ENCODE results near the gene BRINP1.

BRINP1 gene

GRCh38 chr9:119273325-119273904 lies 95.8 kb downstream of the BRINP1 start:
- Histone ChIP-seq H3K9me3 (ENCODE audit: low read length) (no peaks in the 10 kb centered on the region), H3K4me3 (ENCODE audit: low read depth in 1 of 2, low read length in 2 of 2) (no peak overlapping the region), H3K9ac (ENCODE audit: low read length) (no peak overlapping the region), H3K27me3 (ENCODE audit: control insufficient read depth in 1 of 2, insufficient read depth in 2 of 2, low read length in 2 of 2) (no peaks in the 10 kb centered on the region), H3K4me1 (ENCODE audit: insufficient read depth, low read length) (no peaks in the 10 kb centered on the region), H3K36me3 (ENCODE audit: insufficient read depth, low read length) (no peaks in the 10 kb centered on the region), H3K27ac (ENCODE audit: low read depth, low read length) (no peak overlapping the region)

- Histone ChIP-seq H3K4me3 (ENCODE audit: low read depth in 1 of 2, low read length in 2 of 2) (no peak overlapping the region), H3K27me3 (ENCODE audit: control insufficient read depth in 1 of 2, insufficient read depth in 2 of 2, low read length in 2 of 2) (no peaks in the 10 kb centered on the region), H3K9ac (ENCODE audit: low read length) (no peak overlapping the region), H3K9me3 (ENCODE audit: low read length) (no peaks in the 10 kb centered on the region), H3K36me3 (ENCODE audit: insufficient read depth, low read length) (no peaks in the 10 kb centered on the region), H3K4me1 (ENCODE audit: insufficient read depth, low read length) (no peaks in the 10 kb centered on the region), H3K27ac (ENCODE audit: low read depth, low read length) (no peak overlapping the region)
Observed at GRCh38 chr9:119272500-119273211, 96.6 kb downstream of the BRINP1 start.

GRCh38 chr9:119268985-119269384 lies 100.2 kb downstream of the BRINP1 start:
- Histone ChIP-seq H3K9ac (ENCODE audit: low read length) (no peak overlapping the region), H3K4me3 (ENCODE audit: low read depth in 1 of 2, low read length in 2 of 2) (no peak overlapping the region), H3K27me3 (ENCODE audit: control insufficient read depth in 1 of 2, insufficient read depth in 2 of 2, low read length in 2 of 2) (no peaks in the 10 kb centered on the region), H3K9me3 (ENCODE audit: low read length) (no peaks in the 10 kb centered on the region), H3K4me1 (ENCODE audit: insufficient read depth, low read length) (no peaks in the 10 kb centered on the region), H3K27ac (ENCODE audit: low read depth, low read length) (no peak overlapping the region), H3K36me3 (ENCODE audit: insufficient read depth, low read length) (no peaks in the 10 kb centered on the region)

- Histone ChIP-seq H3K4me1 (ENCODE audit: insufficient read depth, low read length) (no peaks in the 10 kb centered on the region), H3K9me3 (ENCODE audit: low read length) (no peaks in the 10 kb centered on the region), H3K36me3 (ENCODE audit: insufficient read depth, low read length) (no peaks in the 10 kb centered on the region), H3K27ac (ENCODE audit: low read depth, low read length) (no peak overlapping the region), H3K9ac (ENCODE audit: low read length) (no peak overlapping the region), H3K27me3 (ENCODE audit: control insufficient read depth in 1 of 2, insufficient read depth in 2 of 2, low read length in 2 of 2) (no peaks in the 10 kb centered on the region), H3K4me3 (ENCODE audit: low read depth in 1 of 2, low read length in 2 of 2) (no peak overlapping the region)
Observed at GRCh38 chr9:119264165-119264564, 105.1 kb downstream of the BRINP1 start.

GRCh38 chr9:119257592-119257991 lies 111.6 kb downstream of the BRINP1 start:
- H3K4me1 ChIP-seq (ENCODE audit: insufficient read depth, low read length), result no peaks in the 10 kb centered on the region
- H3K4me3 ChIP-seq (ENCODE audit: low read depth in 1 of 2, low read length in 2 of 2), result no peak overlapping the region
- H3K9me3 ChIP-seq (ENCODE audit: low read length), result no peaks in the 10 kb centered on the region
- H3K36me3 ChIP-seq (ENCODE audit: insufficient read depth, low read length), result no peaks in the 10 kb centered on the region
- H3K9ac ChIP-seq (ENCODE audit: low read length), result no peak overlapping the region
- H3K27me3 ChIP-seq (ENCODE audit: control insufficient read depth in 1 of 2, insufficient read depth in 2 of 2, low read length in 2 of 2), result no peaks in the 10 kb centered on the region
- no peak overlapping the region for H3K27ac ChIP-seq (ENCODE audit: low read depth, low read length)

- Histone ChIP-seq H3K27ac (ENCODE audit: low read depth, low read length) (no peak overlapping the region), H3K4me3 (ENCODE audit: low read depth in 1 of 2, low read length in 2 of 2) (no peak overlapping the region), H3K27me3 (ENCODE audit: control insufficient read depth in 1 of 2, insufficient read depth in 2 of 2, low read length in 2 of 2) (no peaks in the 10 kb centered on the region), H3K4me1 (ENCODE audit: insufficient read depth, low read length) (no peaks in the 10 kb centered on the region), H3K9ac (ENCODE audit: low read length) (no peak overlapping the region), H3K36me3 (ENCODE audit: insufficient read depth, low read length) (no peaks in the 10 kb centered on the region), H3K9me3 (ENCODE audit: low read length) (no peaks in the 10 kb centered on the region)
Observed at GRCh38 chr9:119255116-119255515, 114.1 kb downstream of the BRINP1 start.

- Histone ChIP-seq H3K4me1 (ENCODE audit: insufficient read depth, low read length) (no peaks in the 10 kb centered on the region), H3K27me3 (ENCODE audit: control insufficient read depth in 1 of 2, insufficient read depth in 2 of 2, low read length in 2 of 2) (no peaks in the 10 kb centered on the region), H3K4me3 (ENCODE audit: low read depth in 1 of 2, low read length in 2 of 2) (no peak overlapping the region), H3K9ac (ENCODE audit: low read length) (no peak overlapping the region), H3K9me3 (ENCODE audit: low read length) (no peaks in the 10 kb centered on the region), H3K27ac (ENCODE audit: low read depth, low read length) (no peak overlapping the region), H3K36me3 (ENCODE audit: insufficient read depth, low read length) (no peaks in the 10 kb centered on the region)
Observed at GRCh38 chr9:119252671-119253299, 116.5 kb downstream of the BRINP1 start.

GRCh38 chr9:119251936-119252335 lies 117.3 kb downstream of the BRINP1 start:
- H3K4me3 ChIP-seq (ENCODE audit: low read depth in 1 of 2, low read length in 2 of 2), result no peak overlapping the region
- no peaks in the 10 kb centered on the region for H3K9me3 ChIP-seq (ENCODE audit: low read length)
- H3K36me3 ChIP-seq (ENCODE audit: insufficient read depth, low read length), result no peaks in the 10 kb centered on the region
- H3K27me3 ChIP-seq (ENCODE audit: control insufficient read depth in 1 of 2, insufficient read depth in 2 of 2, low read length in 2 of 2), result no peaks in the 10 kb centered on the region
- H3K4me1 ChIP-seq (ENCODE audit: insufficient read depth, low read length), result no peaks in the 10 kb centered on the region
- H3K27ac ChIP-seq (ENCODE audit: low read depth, low read length), result no peak overlapping the region
- H3K9ac ChIP-seq (ENCODE audit: low read length), result no peak overlapping the region

GRCh38 chr9:119250730-119251129 lies 118.5 kb downstream of the BRINP1 start:
- no peaks in the 10 kb centered on the region for H3K4me1 ChIP-seq (ENCODE audit: insufficient read depth, low read length)
- no peaks in the 10 kb centered on the region for H3K36me3 ChIP-seq (ENCODE audit: insufficient read depth, low read length)
- H3K4me3 ChIP-seq (ENCODE audit: low read depth in 1 of 2, low read length in 2 of 2), result no peak overlapping the region
- H3K27ac ChIP-seq (ENCODE audit: low read depth, low read length), result no peak overlapping the region
- no peaks in the 10 kb centered on the region for H3K27me3 ChIP-seq (ENCODE audit: control insufficient read depth in 1 of 2, insufficient read depth in 2 of 2, low read length in 2 of 2)
- H3K9me3 ChIP-seq (ENCODE audit: low read length), result no peaks in the 10 kb centered on the region
- H3K9ac ChIP-seq (ENCODE audit: low read length), result no peak overlapping the region

- no peaks in the 10 kb centered on the region for H3K9me3 ChIP-seq (ENCODE audit: low read length)
- H3K27me3 ChIP-seq (ENCODE audit: control insufficient read depth in 1 of 2, insufficient read depth in 2 of 2, low read length in 2 of 2), result no peaks in the 10 kb centered on the region
- H3K4me1 ChIP-seq (ENCODE audit: insufficient read depth, low read length), result no peaks in the 10 kb centered on the region
- H3K36me3 ChIP-seq (ENCODE audit: insufficient read depth, low read length), result no peaks in the 10 kb centered on the region
- no peak overlapping the region for H3K4me3 ChIP-seq (ENCODE audit: low read depth in 1 of 2, low read length in 2 of 2)
- no peak overlapping the region for H3K27ac ChIP-seq (ENCODE audit: low read depth, low read length)
- no peak overlapping the region for H3K9ac ChIP-seq (ENCODE audit: low read length)
Observed at GRCh38 chr9:119240546-119240945, 128.7 kb downstream of the BRINP1 start.

- Histone ChIP-seq H3K9ac (ENCODE audit: low read length) (no peak overlapping the region), H3K9me3 (ENCODE audit: low read length) (no peaks in the 10 kb centered on the region), H3K4me1 (ENCODE audit: insufficient read depth, low read length) (no peaks in the 10 kb centered on the region), H3K36me3 (ENCODE audit: insufficient read depth, low read length) (no peaks in the 10 kb centered on the region), H3K27me3 (ENCODE audit: control insufficient read depth in 1 of 2, insufficient read depth in 2 of 2, low read length in 2 of 2) (no peaks in the 10 kb centered on the region), H3K27ac (ENCODE audit: low read depth, low read length) (no peak overlapping the region), H3K4me3 (ENCODE audit: low read depth in 1 of 2, low read length in 2 of 2) (no peak overlapping the region)
Observed at GRCh38 chr9:119234636-119235035, 134.6 kb downstream of the BRINP1 start.

GRCh38 chr9:119227422-119227821 lies 141.8 kb downstream of the BRINP1 start:
- no peaks in the 10 kb centered on the region for H3K9me3 ChIP-seq (ENCODE audit: low read length)
- no peak overlapping the region for H3K27ac ChIP-seq (ENCODE audit: low read depth, low read length)
- no peak overlapping the region for H3K9ac ChIP-seq (ENCODE audit: low read length)
- no peaks in the 10 kb centered on the region for H3K36me3 ChIP-seq (ENCODE audit: insufficient read depth, low read length)
- no peaks in the 10 kb centered on the region for H3K27me3 ChIP-seq (ENCODE audit: control insufficient read depth in 1 of 2, insufficient read depth in 2 of 2, low read length in 2 of 2)
- H3K4me1 ChIP-seq (ENCODE audit: insufficient read depth, low read length), result no peaks in the 10 kb centered on the region
- no peak overlapping the region for H3K4me3 ChIP-seq (ENCODE audit: low read depth in 1 of 2, low read length in 2 of 2)
